ENCODE results near the gene CEP126. TPM values are rescaled to one million over a fixed set of nuclear protein-coding genes. Genes with fewer than 3 reads are reported as not detected.

Gene CEP126
- total RNA-seq, 1 donor from 2014 or later = 5.8 TPM

GRCh38 chr11:102026959-102027358 lies 112.1 kb downstream of the CEP126 start:
- DNase-seq (ENCODE audit: extremely low spot score, unreplicated experiment) = no peak
- peaks cover 6% of the 10 kb centered on the region for H3K4me1 Mint-ChIP-seq (ENCODE audit: unreplicated experiment)
- H3K9me3 Mint-ChIP-seq = no peaks in the 10 kb centered on the region
- H3K27ac Mint-ChIP-seq = no peak overlapping the region
- H3K27me3 Mint-ChIP-seq = no peaks in the 10 kb centered on the region
- no peak overlapping the region for H3K4me3 Mint-ChIP-seq
- no peak for TF ChIP-seq CTCF (conservative IDR thresholded peaks at IDR 0.05)
- H3K36me3 Mint-ChIP-seq = no peaks in the 10 kb centered on the region

- H3K4me1 Mint-ChIP-seq (ENCODE audit: unreplicated experiment) = no peaks in the 10 kb centered on the region
- H3K27ac Mint-ChIP-seq = no peak overlapping the region
- H3K27me3 Mint-ChIP-seq = no peaks in the 10 kb centered on the region
- no peaks in the 10 kb centered on the region for H3K36me3 Mint-ChIP-seq
- no peaks in the 10 kb centered on the region for H3K9me3 Mint-ChIP-seq
- no peak overlapping the region for H3K4me3 Mint-ChIP-seq
- TF ChIP-seq CTCF (conservative IDR thresholded peaks at IDR 0.05) = no peak
- DNase-seq (ENCODE audit: extremely low spot score, unreplicated experiment) = no peak
These were observed 121.9 kb downstream of the CEP126 start for GRCh38 chr11:102036757-102037156.

GRCh38 chr11:102046841-102047240 lies 132.0 kb downstream of the CEP126 start:
- H3K4me1 Mint-ChIP-seq (ENCODE audit: unreplicated experiment) = peaks cover 5% of the 10 kb centered on the region
- H3K27ac Mint-ChIP-seq = no peak overlapping the region
- no peaks in the 10 kb centered on the region for H3K36me3 Mint-ChIP-seq
- H3K4me3 Mint-ChIP-seq = peak overlapping the region; percentile 88
- no peaks in the 10 kb centered on the region for H3K9me3 Mint-ChIP-seq
- no peaks in the 10 kb centered on the region for H3K27me3 Mint-ChIP-seq
- DNase-seq (ENCODE audit: extremely low spot score, unreplicated experiment) = no peak
- no peak for TF ChIP-seq CTCF (conservative IDR thresholded peaks at IDR 0.05)

- H3K4me1 Mint-ChIP-seq (ENCODE audit: unreplicated experiment) = peaks cover 5% of the 10 kb centered on the region
- H3K27ac Mint-ChIP-seq = peak within 1 kb of the TSS; percentile 13
- no peak for TF ChIP-seq CTCF (conservative IDR thresholded peaks at IDR 0.05)
- peak within 1 kb of the TSS; percentile 88 for H3K4me3 Mint-ChIP-seq
- H3K36me3 Mint-ChIP-seq = no peaks in the 10 kb centered on the region
- H3K27me3 Mint-ChIP-seq = no peaks in the 10 kb centered on the region
- DNase-seq (ENCODE audit: extremely low spot score, unreplicated experiment) = peak; percentile 84
- H3K9me3 Mint-ChIP-seq = no peaks in the 10 kb centered on the region
These were observed 132.6 kb downstream of the CEP126 start, which contains the start of gene CFAP300 for GRCh38 chr11:102047305-102047924. Gene CFAP300, plus strand, starts transcription at chr11:102047437. Its CDS starts 34 bp downstream, at chr11:102047471.

Other genes starting within 250 kb of the CEP126 start
- not detected in 2 replicates for gene ANGPTL5, start 1.5 kb downstream of the CEP126 start, total RNA-seq (ENCODE audit: low replicate concordance)
- 2.3 and 4.1 TPM in 2 replicates for gene CFAP300, start 132.4 kb downstream of the CEP126 start, total RNA-seq (ENCODE audit: low replicate concordance)
- gene YAP1, start 195.4 kb downstream of the CEP126 start, total RNA-seq (ENCODE audit: low replicate concordance) = 183 and 199 TPM in 2 replicates